ENCODE measurements around the gene SLX4IP.
A peak's percentile ranks its signal among the peaks of the same experiment; 100 is the strongest.

Gene SLX4IP

DNA sequence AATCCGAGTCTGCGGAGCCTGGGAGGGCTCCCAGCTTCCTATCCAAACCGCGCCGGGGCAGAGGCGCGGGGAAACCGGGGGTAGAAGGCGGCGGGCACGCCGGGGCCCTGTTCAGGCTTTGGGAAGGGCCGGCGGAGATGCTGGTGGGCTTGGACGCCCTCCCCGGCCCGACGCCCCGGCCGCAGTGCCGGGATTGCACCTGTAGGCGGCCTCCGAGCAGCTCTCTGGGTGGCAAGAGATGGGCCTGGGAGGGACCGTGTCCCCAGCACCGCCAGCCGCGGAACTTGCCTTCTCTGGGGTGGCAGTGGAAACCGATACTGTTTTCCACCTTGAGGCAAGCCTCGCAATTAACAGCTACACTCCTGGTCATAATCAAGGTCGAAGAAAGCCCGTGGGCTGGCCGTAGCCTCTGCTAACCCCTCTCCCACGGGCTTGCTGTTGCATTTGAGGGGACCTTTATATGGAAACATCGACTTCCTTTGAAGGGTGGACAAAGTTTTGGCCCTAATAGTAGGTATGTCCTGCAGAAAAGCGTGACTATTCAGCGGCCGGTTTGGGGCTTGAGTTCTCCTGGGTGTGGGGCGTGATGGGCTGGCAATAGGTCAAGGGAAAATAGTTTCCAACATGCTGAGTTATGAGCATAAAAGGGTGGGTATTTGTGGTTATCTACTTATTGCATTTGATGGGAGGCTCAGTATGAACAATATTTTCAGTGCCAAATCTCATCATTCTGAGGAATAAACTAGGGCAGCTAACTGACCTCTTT is 239.8 kb downstream of the SLX4IP start (continued):
- TF ChIP-seq, protein P1, sequence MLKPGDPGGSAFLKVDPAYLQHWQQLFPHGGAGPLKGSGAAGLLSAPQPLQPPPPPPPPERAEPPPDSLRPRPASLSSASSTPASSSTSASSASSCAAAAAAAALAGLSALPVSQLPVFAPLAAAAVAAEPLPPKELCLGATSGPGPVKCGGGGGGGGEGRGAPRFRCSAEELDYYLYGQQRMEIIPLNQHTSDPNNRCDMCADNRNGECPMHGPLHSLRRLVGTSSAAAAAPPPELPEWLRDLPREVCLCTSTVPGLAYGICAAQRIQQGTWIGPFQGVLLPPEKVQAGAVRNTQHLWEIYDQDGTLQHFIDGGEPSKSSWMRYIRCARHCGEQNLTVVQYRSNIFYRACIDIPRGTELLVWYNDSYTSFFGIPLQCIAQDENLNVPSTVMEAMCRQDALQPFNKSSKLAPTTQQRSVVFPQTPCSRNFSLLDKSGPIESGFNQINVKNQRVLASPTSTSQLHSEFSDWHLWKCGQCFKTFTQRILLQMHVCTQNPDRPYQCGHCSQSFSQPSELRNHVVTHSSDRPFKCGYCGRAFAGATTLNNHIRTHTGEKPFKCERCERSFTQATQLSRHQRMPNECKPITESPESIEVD (tag by site-specific recombination; IDR thresholded peaks at IDR 0.05): no peak
- TF ChIP-seq BCL11B (tag by site-specific recombination; IDR thresholded peaks at IDR 0.05; ENCODE audit: low read depth) (no peak), BCL11A (tag by site-specific recombination; IDR thresholded peaks at IDR 0.05; ENCODE audit: low read depth) (no peak), ZNF654 (tag by site-specific recombination; IDR thresholded peaks at IDR 0.05; ENCODE audit: low read depth) (peak; percentile 37), ZNF37A (tag by site-specific recombination; IDR thresholded peaks at IDR 0.05) (no peak), SETDB1 (IDR thresholded peaks at IDR 0.05; ENCODE audit: insufficient read length, low read length) (no peak), GLIS1 (tag by site-specific recombination; IDR thresholded peaks at IDR 0.05) (peak; percentile 75), ZNF670 (tag by site-specific recombination; IDR thresholded peaks at IDR 0.05; ENCODE audit: low read depth) (no peak), SP3 (tag by site-specific recombination; IDR thresholded peaks at IDR 0.05) (no peak), REPIN1 (tag by site-specific recombination; IDR thresholded peaks at IDR 0.05; ENCODE audit: low read depth) (no peak), ZNF2 (tag by site-specific recombination; IDR thresholded peaks at IDR 0.05) (0 out of 2 replicates have a peak, but pooled peaks have one; percentile 18), ZNF132 (tag by site-specific recombination; IDR thresholded peaks at IDR 0.05; ENCODE audit: borderline replicate concordance) (no peak), ZNF658 (tag by site-specific recombination; IDR thresholded peaks at IDR 0.05) (no peak), SP7 (tag by site-specific recombination; IDR thresholded peaks at IDR 0.05) (peak; percentile 9; the same call in 1 of the 2 replicates), ZNF292 (tag by site-specific recombination; IDR thresholded peaks at IDR 0.05; ENCODE audit: borderline replicate concordance, low read depth) (no peak), ZBTB8A (tag by site-specific recombination; IDR thresholded peaks at IDR 0.05) (peak; percentile 68), ZNF335 (tag by site-specific recombination; conservative IDR thresholded peaks at IDR 0.05) (peak; percentile 42), ZNF341 (tag by site-specific recombination; IDR thresholded peaks at IDR 0.05; ENCODE audit: low read depth) (peak; percentile 65), ZNF202 (tag by site-specific recombination; IDR thresholded peaks at IDR 0.05; ENCODE audit: borderline replicate concordance) (no peak)
- TF ChIP-seq, protein P2, sequence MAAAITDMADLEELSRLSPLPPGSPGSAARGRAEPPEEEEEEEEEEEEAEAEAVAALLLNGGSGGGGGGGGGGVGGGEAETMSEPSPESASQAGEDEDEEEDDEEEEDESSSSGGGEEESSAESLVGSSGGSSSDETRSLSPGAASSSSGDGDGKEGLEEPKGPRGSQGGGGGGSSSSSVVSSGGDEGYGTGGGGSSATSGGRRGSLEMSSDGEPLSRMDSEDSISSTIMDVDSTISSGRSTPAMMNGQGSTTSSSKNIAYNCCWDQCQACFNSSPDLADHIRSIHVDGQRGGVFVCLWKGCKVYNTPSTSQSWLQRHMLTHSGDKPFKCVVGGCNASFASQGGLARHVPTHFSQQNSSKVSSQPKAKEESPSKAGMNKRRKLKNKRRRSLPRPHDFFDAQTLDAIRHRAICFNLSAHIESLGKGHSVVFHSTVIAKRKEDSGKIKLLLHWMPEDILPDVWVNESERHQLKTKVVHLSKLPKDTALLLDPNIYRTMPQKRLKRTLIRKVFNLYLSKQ (tag by site-specific recombination; IDR thresholded peaks at IDR 0.05; ENCODE audit: borderline replicate concordance): no peak
- TF ChIP-seq, protein P3, sequence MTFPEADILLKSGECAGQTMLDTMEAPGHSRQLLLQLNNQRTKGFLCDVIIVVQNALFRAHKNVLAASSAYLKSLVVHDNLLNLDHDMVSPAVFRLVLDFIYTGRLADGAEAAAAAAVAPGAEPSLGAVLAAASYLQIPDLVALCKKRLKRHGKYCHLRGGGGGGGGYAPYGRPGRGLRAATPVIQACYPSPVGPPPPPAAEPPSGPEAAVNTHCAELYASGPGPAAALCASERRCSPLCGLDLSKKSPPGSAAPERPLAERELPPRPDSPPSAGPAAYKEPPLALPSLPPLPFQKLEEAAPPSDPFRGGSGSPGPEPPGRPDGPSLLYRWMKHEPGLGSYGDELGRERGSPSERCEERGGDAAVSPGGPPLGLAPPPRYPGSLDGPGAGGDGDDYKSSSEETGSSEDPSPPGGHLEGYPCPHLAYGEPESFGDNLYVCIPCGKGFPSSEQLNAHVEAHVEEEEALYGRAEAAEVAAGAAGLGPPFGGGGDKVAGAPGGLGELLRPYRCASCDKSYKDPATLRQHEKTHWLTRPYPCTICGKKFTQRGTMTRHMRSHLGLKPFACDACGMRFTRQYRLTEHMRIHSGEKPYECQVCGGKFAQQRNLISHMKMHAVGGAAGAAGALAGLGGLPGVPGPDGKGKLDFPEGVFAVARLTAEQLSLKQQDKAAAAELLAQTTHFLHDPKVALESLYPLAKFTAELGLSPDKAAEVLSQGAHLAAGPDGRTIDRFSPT (tag by site-specific recombination; IDR thresholded peaks at IDR 0.05): peak; percentile 43; the same call in 1 of the 2 replicates
- TF ChIP-seq, protein P4, sequence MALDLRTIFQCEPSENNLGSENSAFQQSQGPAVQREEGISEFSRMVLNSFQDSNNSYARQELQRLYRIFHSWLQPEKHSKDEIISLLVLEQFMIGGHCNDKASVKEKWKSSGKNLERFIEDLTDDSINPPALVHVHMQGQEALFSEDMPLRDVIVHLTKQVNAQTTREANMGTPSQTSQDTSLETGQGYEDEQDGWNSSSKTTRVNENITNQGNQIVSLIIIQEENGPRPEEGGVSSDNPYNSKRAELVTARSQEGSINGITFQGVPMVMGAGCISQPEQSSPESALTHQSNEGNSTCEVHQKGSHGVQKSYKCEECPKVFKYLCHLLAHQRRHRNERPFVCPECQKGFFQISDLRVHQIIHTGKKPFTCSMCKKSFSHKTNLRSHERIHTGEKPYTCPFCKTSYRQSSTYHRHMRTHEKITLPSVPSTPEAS (tag by site-specific recombination; IDR thresholded peaks at IDR 0.05): no peak
- TF ChIP-seq, protein P5, sequence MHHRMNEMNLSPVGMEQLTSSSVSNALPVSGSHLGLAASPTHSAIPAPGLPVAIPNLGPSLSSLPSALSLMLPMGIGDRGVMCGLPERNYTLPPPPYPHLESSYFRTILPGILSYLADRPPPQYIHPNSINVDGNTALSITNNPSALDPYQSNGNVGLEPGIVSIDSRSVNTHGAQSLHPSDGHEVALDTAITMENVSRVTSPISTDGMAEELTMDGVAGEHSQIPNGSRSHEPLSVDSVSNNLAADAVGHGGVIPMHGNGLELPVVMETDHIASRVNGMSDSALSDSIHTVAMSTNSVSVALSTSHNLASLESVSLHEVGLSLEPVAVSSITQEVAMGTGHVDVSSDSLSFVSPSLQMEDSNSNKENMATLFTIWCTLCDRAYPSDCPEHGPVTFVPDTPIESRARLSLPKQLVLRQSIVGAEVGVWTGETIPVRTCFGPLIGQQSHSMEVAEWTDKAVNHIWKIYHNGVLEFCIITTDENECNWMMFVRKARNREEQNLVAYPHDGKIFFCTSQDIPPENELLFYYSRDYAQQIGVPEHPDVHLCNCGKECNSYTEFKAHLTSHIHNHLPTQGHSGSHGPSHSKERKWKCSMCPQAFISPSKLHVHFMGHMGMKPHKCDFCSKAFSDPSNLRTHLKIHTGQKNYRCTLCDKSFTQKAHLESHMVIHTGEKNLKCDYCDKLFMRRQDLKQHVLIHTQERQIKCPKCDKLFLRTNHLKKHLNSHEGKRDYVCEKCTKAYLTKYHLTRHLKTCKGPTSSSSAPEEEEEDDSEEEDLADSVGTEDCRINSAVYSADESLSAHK (tag by site-specific recombination; IDR thresholded peaks at IDR 0.05): peak; percentile 73
- TF ChIP-seq, protein P6, sequence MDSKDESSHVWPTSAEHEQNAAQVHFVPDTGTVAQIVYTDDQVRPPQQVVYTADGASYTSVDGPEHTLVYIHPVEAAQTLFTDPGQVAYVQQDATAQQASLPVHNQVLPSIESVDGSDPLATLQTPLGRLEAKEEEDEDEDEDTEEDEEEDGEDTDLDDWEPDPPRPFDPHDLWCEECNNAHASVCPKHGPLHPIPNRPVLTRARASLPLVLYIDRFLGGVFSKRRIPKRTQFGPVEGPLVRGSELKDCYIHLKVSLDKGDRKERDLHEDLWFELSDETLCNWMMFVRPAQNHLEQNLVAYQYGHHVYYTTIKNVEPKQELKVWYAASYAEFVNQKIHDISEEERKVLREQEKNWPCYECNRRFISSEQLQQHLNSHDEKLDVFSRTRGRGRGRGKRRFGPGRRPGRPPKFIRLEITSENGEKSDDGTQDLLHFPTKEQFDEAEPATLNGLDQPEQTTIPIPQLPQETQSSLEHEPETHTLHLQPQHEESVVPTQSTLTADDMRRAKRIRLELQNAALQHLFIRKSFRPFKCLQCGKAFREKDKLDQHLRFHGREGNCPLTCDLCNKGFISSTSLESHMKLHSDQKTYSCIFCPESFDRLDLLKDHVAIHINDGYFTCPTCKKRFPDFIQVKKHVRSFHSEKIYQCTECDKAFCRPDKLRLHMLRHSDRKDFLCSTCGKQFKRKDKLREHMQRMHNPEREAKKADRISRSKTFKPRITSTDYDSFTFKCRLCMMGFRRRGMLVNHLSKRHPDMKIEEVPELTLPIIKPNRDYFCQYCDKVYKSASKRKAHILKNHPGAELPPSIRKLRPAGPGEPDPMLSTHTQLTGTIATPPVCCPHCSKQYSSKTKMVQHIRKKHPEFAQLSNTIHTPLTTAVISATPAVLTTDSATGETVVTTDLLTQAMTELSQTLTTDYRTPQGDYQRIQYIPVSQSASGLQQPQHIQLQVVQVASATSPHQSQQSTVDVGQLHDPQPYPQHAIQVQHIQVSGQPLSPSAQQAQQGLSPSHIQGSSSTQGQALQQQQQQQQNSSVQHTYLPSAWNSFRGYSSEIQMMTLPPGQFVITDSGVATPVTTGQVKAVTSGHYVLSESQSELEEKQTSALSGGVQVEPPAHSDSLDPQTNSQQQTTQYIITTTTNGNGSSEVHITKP (tag by site-specific recombination; IDR thresholded peaks at IDR 0.05): no peak
- TF ChIP-seq, protein P7, sequence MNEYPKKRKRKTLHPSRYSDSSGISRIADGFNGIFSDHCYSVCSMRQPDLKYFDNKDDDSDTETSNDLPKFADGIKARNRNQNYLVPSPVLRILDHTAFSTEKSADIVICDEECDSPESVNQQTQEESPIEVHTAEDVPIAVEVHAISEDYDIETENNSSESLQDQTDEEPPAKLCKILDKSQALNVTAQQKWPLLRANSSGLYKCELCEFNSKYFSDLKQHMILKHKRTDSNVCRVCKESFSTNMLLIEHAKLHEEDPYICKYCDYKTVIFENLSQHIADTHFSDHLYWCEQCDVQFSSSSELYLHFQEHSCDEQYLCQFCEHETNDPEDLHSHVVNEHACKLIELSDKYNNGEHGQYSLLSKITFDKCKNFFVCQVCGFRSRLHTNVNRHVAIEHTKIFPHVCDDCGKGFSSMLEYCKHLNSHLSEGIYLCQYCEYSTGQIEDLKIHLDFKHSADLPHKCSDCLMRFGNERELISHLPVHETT (tag by site-specific recombination; IDR thresholded peaks at IDR 0.05): no peak

Data from HEK293 (cell line).